ENCODE data around the gene RILPL2.
A peak's percentile ranks its signal among the peaks of the same experiment; 100 is the strongest.

The RILPL2 gene

DNA sequence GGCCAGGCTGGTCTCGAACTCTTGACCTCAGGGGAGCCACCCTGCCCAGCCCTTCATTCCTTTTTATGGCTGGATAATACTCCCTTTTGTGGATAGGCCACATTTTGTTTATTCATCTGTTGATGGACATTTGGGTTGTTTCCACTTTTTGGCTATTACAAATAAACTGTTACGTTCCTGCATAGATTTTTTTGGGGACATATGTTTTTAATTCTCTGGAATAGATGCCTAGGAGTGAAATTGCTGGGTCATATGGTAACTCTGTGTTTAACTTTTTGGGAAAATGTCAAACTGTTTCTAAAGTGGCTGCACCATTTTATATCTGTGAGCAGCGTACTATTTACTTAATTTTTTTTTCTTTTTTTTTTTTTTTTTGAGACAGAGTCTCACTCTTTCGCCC is 42.7 kb downstream of the RILPL2 start:
- WGBS = 98% methylated on average over 3 of the region's 4 CpGs
- H3K27ac ChIP-seq (ENCODE audit: low read length, poor library complexity, severe bottlenecking) = no peak overlapping the region
- H3K4ac ChIP-seq (ENCODE audit: low read depth in 1 of 2, low read length in 2 of 2) = no peak overlapping the region
- peaks cover 26% of the 10 kb centered on the region for H3K4me1 ChIP-seq (ENCODE audit: control insufficient read depth, insufficient read depth, low read depth, low read length)
- no peak overlapping the region for H2BK12ac ChIP-seq (ENCODE audit: low read length in 2 of 2)
- no peak overlapping the region for H3K4me2 ChIP-seq (ENCODE audit: low read length, poor library complexity, severe bottlenecking)
- no peak overlapping the region for H2AFZ ChIP-seq (ENCODE audit: low read depth, low read length)
- H3K23ac ChIP-seq (ENCODE audit: low read length in 2 of 2) = no peak overlapping the region
- no peak overlapping the region for H2AK5ac ChIP-seq (ENCODE audit: low read length, severe bottlenecking)
- no peak overlapping the region for H4K91ac ChIP-seq (ENCODE audit: low read length)
- no peak overlapping the region for H3K18ac ChIP-seq (ENCODE audit: low read depth in 1 of 2, low read length in 2 of 2)
- no peak overlapping the region for H2BK15ac ChIP-seq (ENCODE audit: low read depth, poor library complexity, severe bottlenecking)
- H2BK5ac ChIP-seq (ENCODE audit: low read depth, low read length, poor library complexity, severe bottlenecking) = no peak overlapping the region
- peaks cover 58 to 66% of the 10 kb centered on the region in 2 experiments for H3K36me3 ChIP-seq (ENCODE audit: control insufficient read depth in 1 of 2, insufficient read depth in 2 of 2, low read depth in 1 of 2, low read length in 2 of 2)
- H2BK120ac ChIP-seq (ENCODE audit: low read depth, low read length) = no peak overlapping the region
- H3K27me3 ChIP-seq (ENCODE audit: control insufficient read depth in 1 of 2, insufficient read depth in 1 of 2, low read length in 2 of 2) = no peaks in the 10 kb centered on the region
- no peak overlapping the region for H4K8ac ChIP-seq (ENCODE audit: low read length)
- DNase-seq = no peak
- peaks cover 16% of the 10 kb centered on the region for H3K79me1 ChIP-seq (replicated peaks; ENCODE audit: low read length, poor library complexity, severe bottlenecking)
- no peak overlapping the region for H3K9ac ChIP-seq (ENCODE audit: low read length)
- no peaks in the 10 kb centered on the region for H3K9me3 ChIP-seq (ENCODE audit: control insufficient read depth, low read length)
- H3K4me3 ChIP-seq (ENCODE audit: insufficient read depth in 1 of 2, low read depth in 1 of 2, low read length in 2 of 2) = no peak overlapping the region
- no peak overlapping the region for H3K14ac ChIP-seq (ENCODE audit: low read length in 2 of 2)

GRCh38 chr12:123391546-123392343 is 44.7 kb downstream of the RILPL2 start:
- WGBS = 94% methylated on average over 8 of the region's 8 CpGs
- H4K8ac ChIP-seq (ENCODE audit: low read length) = no peak overlapping the region

DNA sequence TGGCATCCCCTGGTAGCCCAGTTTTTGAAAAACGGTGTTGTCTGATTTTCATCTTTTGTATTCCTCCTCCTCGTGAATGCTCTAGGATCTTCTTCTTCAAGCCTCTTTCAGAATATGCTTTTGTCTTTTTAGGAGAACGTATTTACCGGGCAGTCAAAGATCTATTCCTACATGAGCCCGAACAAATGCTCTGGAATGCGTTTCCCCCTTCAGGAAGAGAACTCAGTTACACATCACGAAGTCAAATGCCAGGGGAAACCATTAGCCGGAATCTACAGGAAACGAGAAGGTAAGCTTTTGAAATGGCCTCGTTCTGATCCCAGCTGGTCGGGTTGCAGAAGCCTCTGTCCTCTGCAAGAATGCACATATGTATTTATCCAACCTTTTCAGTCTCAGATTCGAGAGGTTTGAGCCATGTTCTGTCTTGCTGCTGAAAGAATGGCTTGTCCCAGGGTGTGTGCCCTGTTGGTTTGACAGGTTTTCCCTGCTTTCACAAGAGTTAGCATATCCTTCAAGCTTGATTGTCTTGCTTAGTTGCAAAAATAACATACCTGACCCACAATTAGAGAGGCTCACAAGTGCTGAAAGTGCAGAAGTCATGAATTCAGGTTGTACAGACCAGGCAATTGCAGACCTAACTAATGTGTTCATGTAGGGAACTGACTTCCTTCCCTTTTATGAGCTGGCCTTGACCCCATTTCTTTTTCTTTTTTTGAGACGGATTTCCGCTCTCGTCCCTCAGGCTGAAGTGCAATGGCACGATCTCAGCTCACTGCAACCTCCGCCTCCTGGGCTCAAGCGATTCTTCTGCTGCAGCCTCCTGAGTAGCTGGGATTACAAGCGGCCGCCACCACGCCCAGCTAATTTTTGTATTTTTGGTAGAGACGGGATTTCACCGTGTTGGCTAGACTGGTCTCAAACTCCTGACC is 45.7 kb downstream of the RILPL2 start:
- H2BK15ac ChIP-seq (ENCODE audit: low read depth, poor library complexity, severe bottlenecking) = no peak overlapping the region
- DNase-seq = peak; percentile 17
- no peak overlapping the region for H4K91ac ChIP-seq (ENCODE audit: low read length)
- no peak overlapping the region for H2BK5ac ChIP-seq (ENCODE audit: low read depth, low read length, poor library complexity, severe bottlenecking)
- peaks cover 17% of the 10 kb centered on the region for H3K79me1 ChIP-seq (replicated peaks; ENCODE audit: low read length, poor library complexity, severe bottlenecking)
- no peaks in the 10 kb centered on the region for H3K9me3 ChIP-seq (ENCODE audit: control insufficient read depth, low read length)
- no peak overlapping the region for H3K18ac ChIP-seq (ENCODE audit: low read depth in 1 of 2, low read length in 2 of 2)
- H4K8ac ChIP-seq (ENCODE audit: low read length) = no peak overlapping the region
- 80% methylated on average over 23 of the region's 23 CpGs for WGBS
- H3K27ac ChIP-seq (ENCODE audit: low read length, poor library complexity, severe bottlenecking) = peak overlapping the region; percentile 46
- peak overlapping the region in 1 of 2 experiments; percentile 83 for H3K4me3 ChIP-seq (ENCODE audit: insufficient read depth in 1 of 2, low read depth in 1 of 2, low read length in 2 of 2)
- H3K27me3 ChIP-seq (ENCODE audit: control insufficient read depth in 1 of 2, insufficient read depth in 1 of 2, low read length in 2 of 2) = no peaks in the 10 kb centered on the region
- H3K4me1 ChIP-seq (ENCODE audit: control insufficient read depth, insufficient read depth, low read depth, low read length) = peaks cover 13% of the 10 kb centered on the region
- H3K14ac ChIP-seq (ENCODE audit: low read length in 2 of 2) = no peak overlapping the region
- peak overlapping the region; percentile 91 for H3K4me2 ChIP-seq (ENCODE audit: low read length, poor library complexity, severe bottlenecking)
- H2BK12ac ChIP-seq (ENCODE audit: low read length in 2 of 2) = no peak overlapping the region
- H2AK5ac ChIP-seq (ENCODE audit: low read length, severe bottlenecking) = no peak overlapping the region
- H3K4ac ChIP-seq (ENCODE audit: low read depth in 1 of 2, low read length in 2 of 2) = no peak overlapping the region
- H2AFZ ChIP-seq (ENCODE audit: low read depth, low read length) = no peak overlapping the region
- H3K36me3 ChIP-seq (ENCODE audit: control insufficient read depth in 1 of 2, insufficient read depth in 2 of 2, low read depth in 1 of 2, low read length in 2 of 2) = peaks cover 40 to 50% of the 10 kb centered on the region in 2 experiments
- H3K23ac ChIP-seq (ENCODE audit: low read length in 2 of 2) = no peak overlapping the region
- peak overlapping the region; percentile 85 for H3K9ac ChIP-seq (ENCODE audit: low read length)
- no peak overlapping the region for H2BK120ac ChIP-seq (ENCODE audit: low read depth, low read length)

More at GRCh38 chr12:123391546-123392343, 44.7 kb downstream of the RILPL2 start:
- Histone ChIP-seq H3K79me1 (replicated peaks; ENCODE audit: low read length, poor library complexity, severe bottlenecking) (peaks cover 17% of the 10 kb centered on the region), H3K23ac (ENCODE audit: low read length in 2 of 2) (no peak overlapping the region), H3K9me3 (ENCODE audit: control insufficient read depth, low read length) (no peaks in the 10 kb centered on the region), H3K14ac (ENCODE audit: low read length in 2 of 2) (no peak overlapping the region), H2AFZ (ENCODE audit: low read depth, low read length) (no peak overlapping the region), H3K4me2 (ENCODE audit: low read length, poor library complexity, severe bottlenecking) (no peak overlapping the region), H2BK12ac (ENCODE audit: low read length in 2 of 2) (no peak overlapping the region), H2BK5ac (ENCODE audit: low read depth, low read length, poor library complexity, severe bottlenecking) (no peak overlapping the region), H3K27me3 (ENCODE audit: control insufficient read depth in 1 of 2, insufficient read depth in 1 of 2, low read length in 2 of 2) (no peaks in the 10 kb centered on the region), H3K4me3 (ENCODE audit: insufficient read depth in 1 of 2, low read depth in 1 of 2, low read length in 2 of 2) (no peak overlapping the region), H2AK5ac (ENCODE audit: low read length, severe bottlenecking) (no peak overlapping the region), H4K91ac (ENCODE audit: low read length) (no peak overlapping the region), H2BK15ac (ENCODE audit: low read depth, poor library complexity, severe bottlenecking) (no peak overlapping the region), H3K27ac (ENCODE audit: low read length, poor library complexity, severe bottlenecking) (no peak overlapping the region), H3K4ac (ENCODE audit: low read depth in 1 of 2, low read length in 2 of 2) (no peak overlapping the region), H3K36me3 (ENCODE audit: control insufficient read depth in 1 of 2, insufficient read depth in 2 of 2, low read depth in 1 of 2, low read length in 2 of 2) (peaks cover 50 to 59% of the 10 kb centered on the region in 2 experiments), H3K4me1 (ENCODE audit: control insufficient read depth, insufficient read depth, low read depth, low read length) (peaks cover 17% of the 10 kb centered on the region), H2BK120ac (ENCODE audit: low read depth, low read length) (no peak overlapping the region), H3K9ac (ENCODE audit: low read length) (peak overlapping the region; percentile 9), H3K18ac (ENCODE audit: low read depth in 1 of 2, low read length in 2 of 2) (no peak overlapping the region)
- DNase-seq = no peak
